NCI-H774 (cell line): Measurements from ENCODE around the gene MANEAL.

Experiments used
- DNase-seq: peaks from one replicate; lab custom pipeline; 2025; lab: John Stamatoyannopoulos, UW

The MANEAL gene

GRCh38 chr1:37828410-37829074, 34.9 kb downstream of the MANEAL start:
- DNase-seq = no peak

- no peak for DNase-seq
Measured at GRCh38 chr1:37831109-37831508, 37.5 kb downstream of the MANEAL start.

DNA sequence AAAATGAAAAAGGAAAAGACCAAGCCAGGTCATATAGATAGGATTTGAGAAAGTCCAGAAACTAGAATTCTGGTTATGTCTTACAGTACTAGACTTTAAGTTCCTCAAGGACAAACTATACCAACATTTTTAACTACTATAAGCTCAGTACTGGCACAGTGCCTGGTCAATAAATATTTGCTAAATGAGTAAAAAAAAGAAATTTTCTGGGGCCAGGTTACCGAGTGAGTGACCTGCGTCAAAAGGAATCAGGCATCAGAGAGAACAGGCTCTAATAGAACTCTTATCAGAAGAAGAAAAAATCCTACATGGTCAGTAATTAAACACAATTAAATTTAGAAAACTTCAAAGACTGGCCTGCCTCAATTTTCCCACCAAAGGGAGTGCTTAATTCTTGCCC, 38.2 kb downstream of the MANEAL start:
- DNase-seq = no peak

DNA sequence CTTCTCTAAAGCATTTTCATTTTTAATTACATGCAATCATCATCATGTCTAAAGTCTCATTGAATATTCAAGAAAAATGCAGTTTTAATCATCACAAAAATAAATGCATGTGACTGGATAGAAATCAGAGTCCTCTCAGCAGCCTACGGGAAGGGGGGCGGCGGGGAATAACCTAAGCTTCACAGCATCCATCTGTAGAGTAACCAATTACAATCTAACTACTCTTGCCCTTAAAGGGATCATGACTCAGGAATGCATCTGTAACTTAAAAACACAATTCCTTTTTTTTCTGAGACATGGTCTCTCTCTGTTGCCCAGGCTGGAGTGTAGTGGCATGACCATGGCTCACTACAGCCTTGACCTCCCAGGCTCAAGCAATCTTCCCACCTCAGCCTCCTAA, 43.1 kb downstream of the MANEAL start:
- DNase-seq = no peak

DNA sequence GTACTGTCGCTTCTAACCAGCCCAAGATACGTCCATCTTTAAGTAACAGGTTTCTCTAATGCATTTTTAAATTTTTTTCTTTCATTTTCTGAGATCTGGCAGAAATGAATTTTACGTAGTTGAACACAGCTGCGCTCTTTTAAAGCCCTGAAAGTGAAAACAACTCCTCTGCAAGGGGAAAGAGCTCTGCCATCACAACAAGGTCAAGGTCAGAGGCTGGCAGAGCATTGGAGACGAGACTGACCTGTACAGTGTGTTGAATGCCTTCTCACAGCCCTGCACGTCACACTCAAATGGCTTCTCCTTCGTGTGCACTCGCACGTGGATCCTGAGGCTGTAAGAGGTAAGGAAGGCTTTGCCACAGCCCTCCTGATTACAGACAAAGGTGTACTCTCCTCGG, 46.0 kb downstream of the MANEAL start:
- DNase-seq = no peak

DNA sequence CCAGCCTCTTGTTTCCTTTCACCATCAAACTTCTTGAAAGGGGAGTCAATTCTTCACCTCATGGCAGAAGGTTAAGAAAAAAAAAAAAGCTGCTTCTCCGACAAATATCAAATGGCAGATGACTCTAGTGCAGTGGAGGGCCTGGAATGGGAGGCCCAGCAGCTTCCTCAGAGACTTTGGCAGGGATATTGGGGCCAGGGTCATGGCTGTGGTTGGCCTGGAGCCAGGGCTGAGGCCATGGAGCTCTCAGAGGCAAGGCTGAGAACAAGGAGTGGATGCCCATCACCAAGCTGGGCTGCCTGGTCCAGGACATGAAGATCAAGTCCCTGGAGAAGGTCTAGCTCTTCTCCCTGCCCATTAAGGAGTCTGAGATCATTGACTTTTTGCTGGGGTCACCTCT, 47.1 kb downstream of the MANEAL start:
- DNase-seq = no peak

GRCh38 chr1:37841652-37842051, 48.0 kb downstream of the MANEAL start:
- no peak for DNase-seq

- DNase-seq = no peak
Measured at GRCh38 chr1:37844536-37844935, 50.9 kb downstream of the MANEAL start.

GRCh38 chr1:37845049-37845646, 51.5 kb downstream of the MANEAL start:
- no peak for DNase-seq

GRCh38 chr1:37845786-37846185, 52.1 kb downstream of the MANEAL start:
- no peak for DNase-seq

- no peak for DNase-seq
Measured at GRCh38 chr1:37846647-37847339, 53.1 kb downstream of the MANEAL start.

DNA sequence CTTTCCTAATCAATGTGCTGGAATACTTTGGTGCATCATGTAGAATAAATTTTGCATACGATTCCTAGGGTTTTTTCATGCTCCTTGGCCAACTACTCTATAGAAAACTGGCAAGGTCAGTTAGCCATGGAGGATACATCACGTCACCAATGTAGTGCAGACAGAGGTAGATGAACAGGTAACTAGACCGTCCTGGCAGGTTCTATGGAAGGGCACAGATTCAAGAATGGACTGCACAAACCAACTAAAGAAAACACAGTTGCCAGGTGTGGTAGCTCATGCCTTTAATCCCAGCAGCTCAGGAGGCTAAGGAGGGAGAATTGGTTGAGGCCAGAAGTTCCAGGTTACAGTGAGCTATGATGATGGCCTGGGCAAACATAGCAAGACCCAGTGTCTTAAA, 55.8 kb downstream of the MANEAL start:
- no peak for DNase-seq

DNA sequence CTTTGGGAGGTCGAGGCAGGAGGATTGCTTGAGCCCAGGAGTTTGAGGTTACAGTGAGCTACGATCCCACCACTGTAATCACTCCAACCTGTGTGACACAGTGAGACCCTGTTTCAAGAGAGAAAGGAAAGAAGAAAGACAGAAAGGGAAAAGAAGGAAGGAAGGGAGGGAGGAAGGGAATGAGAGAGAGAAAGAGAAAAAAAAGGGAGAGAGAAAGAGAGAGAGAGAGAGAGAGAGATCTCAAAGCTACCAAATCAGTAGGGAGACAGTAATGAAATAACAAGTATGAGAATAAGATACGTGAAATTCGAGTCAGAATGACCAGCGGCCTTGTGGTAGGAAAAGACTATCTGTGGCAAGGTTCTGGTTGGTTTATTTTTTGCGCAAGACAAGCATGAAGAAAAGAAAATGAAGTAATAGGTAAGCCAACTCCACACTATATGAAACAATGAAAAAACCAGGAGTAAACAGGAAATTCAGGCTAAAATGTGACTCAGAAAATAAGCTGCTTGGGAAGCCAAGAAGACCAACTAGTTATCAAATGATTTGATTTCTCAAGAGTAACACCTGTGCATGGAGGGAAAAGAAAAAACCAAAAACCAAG, 56.8 kb downstream of the MANEAL start:
- no peak for DNase-seq
